ENCODE results near the gene EMILIN3.

Gene EMILIN3

GRCh38 chr20:41344938-41345728 lies 21.5 kb downstream of the EMILIN3 start:
- no peak for DNase-seq

DNA sequence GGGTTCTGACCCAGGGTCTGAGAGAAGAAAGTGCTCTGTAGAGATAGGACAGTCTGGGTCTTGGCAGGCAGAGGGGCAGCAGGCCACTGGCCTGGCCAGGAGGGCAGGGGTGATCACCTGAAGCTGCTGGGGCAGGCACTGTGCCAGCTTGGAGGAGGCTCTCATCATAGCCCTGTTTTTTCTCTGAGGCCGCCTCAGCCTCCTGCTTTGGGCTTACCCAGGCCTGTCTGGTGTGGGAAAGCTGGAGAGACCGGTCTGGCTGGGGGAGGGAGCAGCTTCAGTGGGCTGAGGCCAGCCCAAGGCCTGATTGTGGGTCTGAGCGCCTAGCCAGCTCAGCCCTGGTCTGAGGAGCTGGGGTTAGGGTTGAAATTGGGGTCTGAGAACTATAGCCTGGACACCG lies 22.1 kb downstream of the EMILIN3 start:
- DNase-seq, result no peak

GRCh38 chr20:41342474-41343464 lies 23.8 kb downstream of the EMILIN3 start:
- DNase-seq, result no peak

DNA sequence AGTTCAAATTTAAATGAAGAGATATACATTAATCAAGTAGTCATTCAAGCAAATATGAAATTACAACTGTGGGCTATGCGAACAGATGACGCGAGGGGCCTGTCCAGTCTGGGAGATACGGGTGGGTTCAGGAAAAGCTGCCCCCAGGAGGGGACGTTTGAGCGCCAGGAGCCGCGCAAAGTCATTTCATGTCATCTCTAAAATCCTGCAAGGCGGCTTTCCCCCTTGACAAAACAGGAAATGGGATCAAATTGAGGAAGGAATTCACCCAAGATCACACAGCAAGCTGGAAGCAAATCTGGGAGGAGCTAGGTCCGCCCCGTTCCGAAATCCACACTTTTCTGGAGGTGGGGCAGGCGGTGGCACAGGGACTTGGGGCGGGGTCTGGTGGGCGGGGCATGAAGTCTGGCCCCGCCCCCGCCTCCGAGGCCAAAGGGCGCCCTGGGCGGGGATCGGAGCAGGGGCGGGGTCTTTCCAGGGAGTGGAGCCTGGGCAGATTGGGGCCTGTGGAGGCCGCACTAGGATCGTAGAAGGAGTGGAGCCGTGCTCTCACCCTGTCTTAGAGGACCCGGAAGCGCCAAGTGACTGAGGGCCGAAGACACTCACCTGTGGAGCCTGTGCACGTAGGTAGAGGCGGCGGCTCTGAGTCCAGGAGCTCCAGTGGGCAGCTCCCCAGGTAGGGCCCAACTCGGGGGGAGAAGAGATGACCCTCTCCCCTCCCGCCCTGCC lies 26.1 kb downstream of the EMILIN3 start, which contains the start of gene LPIN3:
Gene LPIN3 (plus strand): TSS at position 495 of the 729 bp plus-strand sequence. CDS start 4,983 bp downstream, outside the sequence.
- DNase-seq, result peak; percentile 68

DNA sequence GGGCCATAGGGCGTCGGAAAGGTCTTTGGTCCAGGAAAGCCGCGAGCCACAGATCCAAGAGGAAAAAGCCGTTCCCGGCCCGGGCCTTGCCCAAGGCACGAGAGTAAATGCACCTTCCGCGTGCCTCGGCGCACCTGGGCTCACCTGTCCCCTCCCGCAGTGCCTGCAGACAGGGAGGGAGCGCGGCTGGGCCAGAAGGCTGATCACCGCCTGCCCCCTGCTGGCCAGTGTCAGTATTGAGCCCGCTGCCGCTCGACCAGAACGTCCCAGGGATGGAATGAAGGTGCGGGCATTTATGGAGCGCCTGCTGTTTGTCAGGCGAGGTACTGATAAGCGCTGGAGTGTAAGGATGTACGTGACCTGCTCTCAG lies 26.7 kb downstream of the EMILIN3 start:
- DNase-seq, result peak; percentile 47

DNA sequence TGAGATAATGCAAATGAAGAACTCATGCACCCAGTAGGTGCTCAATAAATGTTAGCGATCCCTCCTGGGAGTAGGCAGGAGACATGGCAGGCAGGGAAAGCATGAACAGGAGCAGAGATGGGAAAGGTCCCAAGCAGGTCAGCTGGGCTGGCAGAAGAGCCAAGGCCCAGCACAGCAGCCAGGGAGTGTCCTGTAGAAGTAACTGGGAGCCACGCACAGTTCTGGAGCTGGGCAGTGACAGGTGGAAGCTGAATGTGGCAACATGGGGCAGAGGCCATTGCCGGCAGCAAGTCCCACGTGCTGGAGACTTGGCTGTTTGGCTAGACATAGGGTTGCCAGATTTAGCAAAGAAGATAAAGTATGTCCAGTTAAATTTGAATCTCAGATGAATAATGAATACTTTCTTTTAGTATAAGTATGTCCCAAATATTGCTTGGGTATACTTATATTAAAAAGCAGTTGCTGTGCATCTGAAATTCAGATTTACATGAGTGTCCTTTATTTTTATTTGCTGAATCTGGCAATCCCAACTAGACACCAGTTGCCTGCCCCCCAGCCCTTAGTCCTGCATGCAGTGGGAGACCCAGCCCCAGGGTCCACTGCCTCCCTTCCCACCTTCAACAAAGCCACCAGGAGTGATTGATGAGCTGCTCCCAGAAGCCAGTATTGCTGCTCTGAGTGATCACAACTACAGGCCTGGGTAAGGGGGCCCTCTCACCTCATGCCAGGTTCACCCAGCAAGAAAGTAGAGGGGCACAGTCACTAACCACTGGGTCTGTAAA lies 29.7 kb downstream of the EMILIN3 start:
- no peak for DNase-seq

DNA sequence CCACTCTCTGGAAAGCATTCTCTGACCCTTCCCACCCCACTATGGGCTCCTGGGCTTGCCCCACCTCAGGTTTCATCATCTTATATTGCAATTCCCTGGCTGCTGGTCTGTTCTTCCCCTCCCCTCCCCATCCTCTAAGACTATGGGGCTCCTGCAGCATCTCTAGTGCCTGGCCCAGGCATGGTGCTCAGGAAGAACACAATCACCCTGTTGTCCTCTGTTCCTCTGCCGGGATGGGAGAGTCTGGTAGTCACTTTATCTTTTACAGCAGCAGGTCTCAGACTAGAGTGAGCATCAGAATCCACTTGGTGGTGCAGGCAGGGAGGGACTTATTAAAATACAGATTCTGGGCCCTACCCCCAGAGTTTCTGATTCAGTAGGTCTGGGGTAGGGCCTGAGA lies 31.0 kb downstream of the EMILIN3 start:
- no peak for DNase-seq

GRCh38 chr20:41334443-41335421 lies 31.9 kb downstream of the EMILIN3 start:
- no peak for DNase-seq

DNA sequence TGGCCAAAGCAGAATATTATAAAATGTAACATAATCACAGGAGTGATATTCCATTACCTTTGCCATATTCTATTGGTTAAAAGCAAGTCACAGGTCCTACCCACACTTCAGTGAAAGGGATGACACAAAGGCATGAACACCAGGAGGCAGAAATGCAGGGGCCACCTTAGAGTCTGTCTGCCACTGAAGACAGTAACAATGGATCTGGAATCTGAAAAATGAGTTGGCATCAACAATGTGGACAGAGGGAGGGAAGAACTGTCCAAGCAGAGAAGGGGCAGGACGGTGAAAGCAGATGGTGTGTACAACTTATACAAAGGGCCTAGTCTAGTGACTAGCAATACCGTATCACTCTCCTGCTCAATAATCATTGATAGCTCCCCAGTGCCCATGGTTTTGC lies 32.6 kb downstream of the EMILIN3 start:
- DNase-seq, result no peak

GRCh38 chr20:41331731-41332130 lies 34.9 kb downstream of the EMILIN3 start:
- DNase-seq, result no peak

- DNase-seq, result no peak
Measured at GRCh38 chr20:41330941-41331340, 35.7 kb downstream of the EMILIN3 start.

GRCh38 chr20:41330343-41330720 lies 36.3 kb downstream of the EMILIN3 start:
- DNase-seq, result no peak

- DNase-seq, result no peak
Measured at GRCh38 chr20:41329435-41330342, 36.9 kb downstream of the EMILIN3 start.

- DNase-seq, result no peak
Measured at GRCh38 chr20:41327178-41327577, 39.4 kb downstream of the EMILIN3 start.

- no peak for DNase-seq
Measured at GRCh38 chr20:41320976-41321375, 45.6 kb downstream of the EMILIN3 start.

GRCh38 chr20:41320441-41320840 lies 46.2 kb downstream of the EMILIN3 start:
- no peak for DNase-seq

- no peak for DNase-seq
Measured at GRCh38 chr20:41318271-41318649, 48.4 kb downstream of the EMILIN3 start.

- peak; percentile 69 for DNase-seq
Measured at GRCh38 chr20:41317546-41318270, 48.9 kb downstream of the EMILIN3 start, which contains the start of gene ZHX3. ZHX3 (minus strand) TSS chr20:41317731; CDS start chr20:41204916, 112,815 bp downstream.

All from DMS79 (cell line).